Measurements from ENCODE around the gene ACTG2.

GRCh38 chr2:73920577-73921545 is 28.1 kb downstream of the ACTG2 start:
- TF ChIP-seq CTCF (conservative IDR thresholded peaks at IDR 0.05 in 1 of 2, IDR thresholded peaks at IDR 0.05 in 1 of 2; ENCODE audit: extremely low read depth in 1 of 2, insufficient read depth in 1 of 2, low read depth in 1 of 2, low read length in 2 of 2) (peak in 1 of 2 donors; percentile 41), EZH2 (IDR thresholded peaks at IDR 0.05; ENCODE audit: borderline replicate concordance, low read length) (no peak)
